HUES48 (cell line): ENCODE measurements around the gene ARHGEF12.
A peak's percentile ranks its signal among the peaks of the same experiment; 100 is the strongest.

Experiments used
- H3K27ac ChIP-seq: one replicate; pipeline ENCODE4 v1.7.0; 2013; ENCODE audit warnings: low read depth, low read length, inconsistent platforms
- H3K27me3 ChIP-seq: 2 replicates; pipeline ENCODE4 v1.6.1; 2013; ENCODE audit warnings: mild to moderate bottlenecking, low read length; ENCODE audit not compliant: control insufficient read depth, insufficient read depth
- H3K36me3 ChIP-seq: 2 replicates; pipeline ENCODE4 v1.6.1; 2013; ENCODE audit warnings: low read length; ENCODE audit not compliant: control insufficient read depth, insufficient read depth
- H3K4me1 ChIP-seq: 2 replicates; pipeline ENCODE4 v1.6.1; 2013; ENCODE audit warnings: mild to moderate bottlenecking, low read length; ENCODE audit not compliant: control insufficient read depth, insufficient read depth
- H3K4me3 ChIP-seq: 2 replicates; pipeline ENCODE4 v1.5.1; 2013; ENCODE audit warnings: mild to moderate bottlenecking, low read depth, low read length
- H3K9ac ChIP-seq: 2 replicates; pipeline ENCODE4 v1.6.1; 2013; ENCODE audit warnings: mild to moderate bottlenecking, low read depth, low read length, moderate library complexity
- H3K9me3 ChIP-seq: 2 replicates; pipeline ENCODE4 v1.6.1; 2013; ENCODE audit warnings: low read length; ENCODE audit not compliant: control insufficient read depth, insufficient read depth

The ARHGEF12 gene

GRCh38 chr11:120399307-120399706 lies 63.1 kb downstream of the ARHGEF12 start:
- Histone ChIP-seq H3K36me3 (no peaks in the 10 kb centered on the region), H3K9me3 (no peaks in the 10 kb centered on the region), H3K4me3 (no peak overlapping the region), H3K27ac (no peak overlapping the region), H3K27me3 (no peaks in the 10 kb centered on the region), H3K4me1 (peaks cover 59% of the 10 kb centered on the region), H3K9ac (no peak overlapping the region)

GRCh38 chr11:120400564-120401364 lies 64.6 kb downstream of the ARHGEF12 start:
- H3K36me3 ChIP-seq: no peaks in the 10 kb centered on the region
- H3K4me3 ChIP-seq: no peak overlapping the region
- H3K27me3 ChIP-seq: no peaks in the 10 kb centered on the region
- no peaks in the 10 kb centered on the region for H3K9me3 ChIP-seq
- peak overlapping the region; percentile 3 for H3K27ac ChIP-seq
- no peak overlapping the region for H3K9ac ChIP-seq
- H3K4me1 ChIP-seq: peaks cover 72% of the 10 kb centered on the region

GRCh38 chr11:120401506-120401905 lies 65.3 kb downstream of the ARHGEF12 start:
- Histone ChIP-seq H3K9ac (no peak overlapping the region), H3K27me3 (no peaks in the 10 kb centered on the region), H3K9me3 (no peaks in the 10 kb centered on the region), H3K4me1 (peaks cover 72% of the 10 kb centered on the region), H3K36me3 (no peaks in the 10 kb centered on the region), H3K4me3 (no peak overlapping the region), H3K27ac (peak overlapping the region; percentile 3)

- no peaks in the 10 kb centered on the region for H3K9me3 ChIP-seq
Measured at GRCh38 chr11:120403966-120404365, 67.8 kb downstream of the ARHGEF12 start.

GRCh38 chr11:120404495-120404894 lies 68.3 kb downstream of the ARHGEF12 start:
- peak overlapping the region; percentile 31 for H3K4me3 ChIP-seq
- H3K9ac ChIP-seq: no peak overlapping the region
- peaks cover 54% of the 10 kb centered on the region for H3K4me1 ChIP-seq
- H3K27me3 ChIP-seq: no peaks in the 10 kb centered on the region
- H3K27ac ChIP-seq: peak overlapping the region; percentile 64
- H3K9me3 ChIP-seq: no peaks in the 10 kb centered on the region
- H3K36me3 ChIP-seq: no peaks in the 10 kb centered on the region

More at GRCh38 chr11:120403966-120404365, 67.8 kb downstream of the ARHGEF12 start:
- Histone ChIP-seq H3K9ac (no peak overlapping the region), H3K4me3 (peak overlapping the region; percentile 31; the same call in 1 of the 2 replicates), H3K27ac (peak overlapping the region; percentile 64), H3K27me3 (no peaks in the 10 kb centered on the region), H3K36me3 (no peaks in the 10 kb centered on the region), H3K4me1 (peaks cover 58% of the 10 kb centered on the region)

- Histone ChIP-seq H3K9ac (no peak overlapping the region), H3K27ac (no peak overlapping the region), H3K9me3 (no peaks in the 10 kb centered on the region), H3K4me1 (peaks cover 17% of the 10 kb centered on the region), H3K4me3 (no peak overlapping the region), H3K36me3 (no peaks in the 10 kb centered on the region), H3K27me3 (no peaks in the 10 kb centered on the region)
Measured at GRCh38 chr11:120409655-120410054, 73.4 kb downstream of the ARHGEF12 start.

GRCh38 chr11:120410622-120411380 lies 74.6 kb downstream of the ARHGEF12 start:
- H3K27ac ChIP-seq: no peak overlapping the region
- H3K27me3 ChIP-seq: no peaks in the 10 kb centered on the region
- peaks cover 7% of the 10 kb centered on the region; the same call in 1 of the 2 replicates for H3K4me1 ChIP-seq
- H3K9me3 ChIP-seq: no peaks in the 10 kb centered on the region
- H3K4me3 ChIP-seq: no peak overlapping the region
- H3K9ac ChIP-seq: no peak overlapping the region
- H3K36me3 ChIP-seq: no peaks in the 10 kb centered on the region

- Histone ChIP-seq H3K36me3 (no peaks in the 10 kb centered on the region), H3K9ac (no peak overlapping the region), H3K4me3 (no peak overlapping the region), H3K27me3 (no peaks in the 10 kb centered on the region), H3K9me3 (no peaks in the 10 kb centered on the region), H3K4me1 (no peaks in the 10 kb centered on the region), H3K27ac (no peak overlapping the region)
Measured at GRCh38 chr11:120413480-120413879, 77.3 kb downstream of the ARHGEF12 start.

- Histone ChIP-seq H3K27ac (no peak overlapping the region), H3K4me1 (no peaks in the 10 kb centered on the region), H3K9ac (no peak overlapping the region), H3K27me3 (no peaks in the 10 kb centered on the region), H3K4me3 (no peak overlapping the region), H3K36me3 (peaks cover 15% of the 10 kb centered on the region), H3K9me3 (no peaks in the 10 kb centered on the region)
Measured at GRCh38 chr11:120420572-120420971, 84.4 kb downstream of the ARHGEF12 start.

GRCh38 chr11:120424185-120424969 lies 88.2 kb downstream of the ARHGEF12 start:
- Histone ChIP-seq H3K36me3 (peaks cover 28% of the 10 kb centered on the region), H3K27ac (no peak overlapping the region), H3K4me3 (no peak overlapping the region), H3K4me1 (no peaks in the 10 kb centered on the region), H3K9me3 (no peaks in the 10 kb centered on the region), H3K9ac (no peak overlapping the region), H3K27me3 (no peaks in the 10 kb centered on the region)
